ENCODE measurements around the gene CFLAR. TPM values are rescaled to one million over a fixed set of nuclear protein-coding genes. Genes with fewer than 3 reads are reported as not detected.

The CFLAR gene
- total RNA-seq: 100 to 1,000 TPM; 145 to 346 (median 176) TPM

- Histone ChIP-seq H3K36me3 (no peaks in the 10 kb centered on the region), H3K4me1 (peaks cover 0 to 42% (median 2%) of the 10 kb centered on the region in 3 donors), H3K27ac (peak within 1 kb of the TSS; percentile 97 to 99 (median 98)), H3K4me3 (peak within 1 kb of the TSS; percentile 76 to 84), H3K9me3 (no peaks in the 10 kb centered on the region), H3K27me3 (no peaks in the 10 kb centered on the region)
- peak; percentile 64 for ATAC-seq
- TF ChIP-seq CTCF (IDR thresholded peaks at IDR 0.05) (no peak), POLR2A (IDR thresholded peaks at IDR 0.05) (peak; percentile 76 to 77), POLR2AphosphoS5 (IDR thresholded peaks at IDR 0.05) (peak; percentile 93)
- WGBS, 2 donors (ENCODE audit: low coverage in 1 of 2): 0% methylated on average over 15 to 17 of the region's 75 CpGs
Measured at GRCh38 chr2:201116115-201116958, at the start of gene CFLAR. Gene CFLAR, plus strand, starts transcription at chr2:201116164. Its CDS starts 13,702 bp downstream, at chr2:201129866.

GRCh38 chr2:201070948-201071478 is 45.0 kb upstream of the CFLAR start:
- H3K27ac ChIP-seq: peak overlapping the region; percentile 72 to 95 (median 90)
- H3K9me3 ChIP-seq: no peaks in the 10 kb centered on the region
- TF ChIP-seq POLR2A (IDR thresholded peaks at IDR 0.05) (no peak), EP300 (IDR thresholded peaks at IDR 0.05) (no peak), POLR2AphosphoS5 (IDR thresholded peaks at IDR 0.05) (no peak), CTCF (IDR thresholded peaks at IDR 0.05) (no peak)
- H3K4me1 ChIP-seq: peaks cover 4 to 76% (median 34%) of the 10 kb centered on the region in 3 donors
- peak overlapping the region; percentile 90 to 91 for H3K4me3 ChIP-seq
- peak; percentile 3 for ATAC-seq
- no peaks in the 10 kb centered on the region for H3K36me3 ChIP-seq
- WGBS, 2 donors (ENCODE audit: low coverage in 1 of 2): 1 to 3% methylated on average over 9 to 11 of the region's 21 CpGs
- no peaks in the 10 kb centered on the region for H3K27me3 ChIP-seq

GRCh38 chr2:201071479-201072200 is 44.3 kb upstream of the CFLAR start, which contains the start of the genes HYCC2 and NDUFB3:
Gene HYCC2, minus strand, starts transcription at chr2:201071671. Its CDS starts 47,662 bp downstream, at chr2:201024009.
Gene NDUFB3, plus strand, starts transcription at chr2:201072001. Its CDS starts 6,882 bp downstream, at chr2:201078883.
- H3K27ac ChIP-seq: peak within 1 kb of the TSS; percentile 72 to 95 (median 90)
- no peaks in the 10 kb centered on the region for H3K27me3 ChIP-seq
- H3K4me1 ChIP-seq: peaks cover 4 to 74% (median 34%) of the 10 kb centered on the region in 3 donors
- no peaks in the 10 kb centered on the region for H3K36me3 ChIP-seq
- peak; percentile 100 for ATAC-seq
- 0 to 1% methylated on average over 8 to 27 of the region's 34 CpGs for WGBS, 2 donors (ENCODE audit: low coverage in 1 of 2)
- no peaks in the 10 kb centered on the region for H3K9me3 ChIP-seq
- no peak for TF ChIP-seq EP300 (IDR thresholded peaks at IDR 0.05)
- peak in 3 of 4 experiments; percentile 37 to 61 (median 43) for TF ChIP-seq CTCF (IDR thresholded peaks at IDR 0.05)
- TF ChIP-seq POLR2A (IDR thresholded peaks at IDR 0.05): peak; percentile 26 to 49
- TF ChIP-seq POLR2AphosphoS5 (IDR thresholded peaks at IDR 0.05): peak; percentile 86
- H3K4me3 ChIP-seq: peak within 1 kb of the TSS; percentile 90 to 91

GRCh38 chr2:201072201-201072530 is 43.8 kb upstream of the CFLAR start:
- Histone ChIP-seq H3K4me1 (peaks cover 4 to 69% (median 34%) of the 10 kb centered on the region in 3 donors), H3K9me3 (no peaks in the 10 kb centered on the region), H3K36me3 (no peaks in the 10 kb centered on the region), H3K27me3 (no peaks in the 10 kb centered on the region), H3K4me3 (peak overlapping the region; percentile 90 to 91), H3K27ac (peak overlapping the region; percentile 72 to 95 (median 90))
- ATAC-seq: no peak
- no peak for TF ChIP-seq POLR2AphosphoS5 (IDR thresholded peaks at IDR 0.05)
- no peak for TF ChIP-seq POLR2A (IDR thresholded peaks at IDR 0.05)
- TF ChIP-seq EP300 (IDR thresholded peaks at IDR 0.05): no peak
- no peak for TF ChIP-seq CTCF (IDR thresholded peaks at IDR 0.05)
- WGBS, 2 donors (ENCODE audit: low coverage in 1 of 2): 0 to 3% methylated on average over 5 of the region's 5 CpGs
